LNCAP (cell line): ENCODE data around the gene IMPDH2.

Experiments
- CTCF ChIP-seq: fragments of 450-650 bp; IDR thresholded peaks from 2 replicates; pipeline ENCODE4 v1.5.1; 2017; ENCODE audit warnings: mild to moderate bottlenecking

Gene IMPDH2

GRCh38 chr3:49035281-49035680 lies 6.1 kb upstream of the IMPDH2 start:
- no peak for TF ChIP-seq CTCF

GRCh38 chr3:49034650-49035049 lies 5.5 kb upstream of the IMPDH2 start:
- TF ChIP-seq CTCF = no peak

- TF ChIP-seq CTCF = no peak
Observed at GRCh38 chr3:49032646-49033304, 3.6 kb upstream of the IMPDH2 start.

GRCh38 chr3:49030321-49030720 lies 1.1 kb upstream of the IMPDH2 start:
- no peak for TF ChIP-seq CTCF

GRCh38 chr3:49029563-49029884 lies 326 bp upstream of the IMPDH2 start:
- no peak for TF ChIP-seq CTCF

GRCh38 chr3:49028298-49028672 lies 913 bp downstream of the IMPDH2 start:
- no peak for TF ChIP-seq CTCF

GRCh38 chr3:49027634-49028033 lies 1.6 kb downstream of the IMPDH2 start:
- no peak for TF ChIP-seq CTCF

GRCh38 chr3:49026536-49026935 lies 2.7 kb downstream of the IMPDH2 start:
- TF ChIP-seq CTCF = no peak
